Measurements from ENCODE around the gene UBE4B. TPM values are rescaled to one million over a fixed set of nuclear protein-coding genes. Genes with fewer than 3 reads are reported as not detected.
A peak's percentile ranks its signal among the peaks of the same experiment; 100 is the strongest.

Gene UBE4B
- total and polyA plus RNA-seq, 8 donors: 38.0 to 54.1 (median 48.3) TPM

GRCh38 chr1:10057343-10057742 lies 24.6 kb downstream of the UBE4B start:
- ATAC-seq: peak; percentile 82

GRCh38 chr1:10057796-10058195 lies 25.0 kb downstream of the UBE4B start:
- H3K27ac ChIP-seq: peak overlapping the region; percentile 5 to 23
- ATAC-seq: peak; percentile 35
- intact Hi-C loops (cut with DNase I): no loop called here

More at GRCh38 chr1:10057343-10057742, 24.6 kb downstream of the UBE4B start:
- DNase-seq: peak in 1 of 4 donors; percentile 66
- Histone ChIP-seq H3K36me3 (peaks cover 0 to 18% of the 10 kb centered on the region in 2 donors), H3K27ac (peak overlapping the region; percentile 5 to 23), H3K4me3 (no peak overlapping the region), H3K27me3 (no peaks in the 10 kb centered on the region), H3K4me1 (peaks cover 10 to 24% of the 10 kb centered on the region in 2 donors), H3K9me3 (no peaks in the 10 kb centered on the region)
- intact Hi-C loops (cut with DNase I): no loop called here
- no peak for TF ChIP-seq CTCF (IDR thresholded peaks at IDR 0.05)

GRCh38 chr1:10059342-10059718 lies 26.6 kb downstream of the UBE4B start:
- intact Hi-C loops (cut with DNase I): no loop called here
- ATAC-seq (no peak), DNase-seq (no peak)
- Histone ChIP-seq H3K9me3 (no peaks in the 10 kb centered on the region), H3K4me3 (no peak overlapping the region), H3K27ac (no peak overlapping the region), H3K4me1 (peaks cover 10 to 31% of the 10 kb centered on the region in 2 donors), H3K36me3 (peaks cover 0 to 11% of the 10 kb centered on the region in 2 donors), H3K27me3 (no peaks in the 10 kb centered on the region)
- no peak for TF ChIP-seq CTCF (IDR thresholded peaks at IDR 0.05)

More at GRCh38 chr1:10057796-10058195, 25.0 kb downstream of the UBE4B start:
- peaks cover 10 to 24% of the 10 kb centered on the region in 2 donors for H3K4me1 ChIP-seq
- H3K4me3 ChIP-seq: no peak overlapping the region
- H3K9me3 ChIP-seq: no peaks in the 10 kb centered on the region
- no peak for TF ChIP-seq CTCF (IDR thresholded peaks at IDR 0.05)
- no peak for DNase-seq
- peaks cover 0 to 18% of the 10 kb centered on the region in 2 donors for H3K36me3 ChIP-seq
- H3K27me3 ChIP-seq: no peaks in the 10 kb centered on the region

GRCh38 chr1:10060311-10061100 lies 27.7 kb downstream of the UBE4B start:
- DNase-seq: no peak
- Histone ChIP-seq H3K27ac (no peak overlapping the region), H3K4me1 (peaks cover 10 to 40% of the 10 kb centered on the region in 2 donors), H3K9me3 (no peaks in the 10 kb centered on the region), H3K27me3 (no peaks in the 10 kb centered on the region), H3K4me3 (no peak overlapping the region), H3K36me3 (peaks cover 0 to 11% of the 10 kb centered on the region in 2 donors)
- no peak for ATAC-seq
- TF ChIP-seq CTCF (IDR thresholded peaks at IDR 0.05): no peak
- intact Hi-C loops (cut with DNase I): no loop called here

- no peak overlapping the region for H3K4me3 ChIP-seq
- H3K27ac ChIP-seq: no peak overlapping the region
- H3K4me1 ChIP-seq: peaks cover 10 to 40% of the 10 kb centered on the region in 2 donors
- TF ChIP-seq CTCF (IDR thresholded peaks at IDR 0.05): no peak
- intact Hi-C loops (cut with DNase I): no loop called here
- no peak for ATAC-seq
- H3K9me3 ChIP-seq: no peaks in the 10 kb centered on the region
- peaks cover 0 to 11% of the 10 kb centered on the region in 2 donors for H3K36me3 ChIP-seq
- H3K27me3 ChIP-seq: no peaks in the 10 kb centered on the region
- no peak for DNase-seq
These were observed 28.5 kb downstream of the UBE4B start for GRCh38 chr1:10061276-10061675.
